ENCODE results near the gene SLC16A10. TPM values are rescaled to one million over a fixed set of nuclear protein-coding genes. Genes with fewer than 3 reads are reported as not detected.

Gene SLC16A10
- total RNA-seq, 2 donors from 2014 or later = 24.4 to 32.4 TPM

DNA sequence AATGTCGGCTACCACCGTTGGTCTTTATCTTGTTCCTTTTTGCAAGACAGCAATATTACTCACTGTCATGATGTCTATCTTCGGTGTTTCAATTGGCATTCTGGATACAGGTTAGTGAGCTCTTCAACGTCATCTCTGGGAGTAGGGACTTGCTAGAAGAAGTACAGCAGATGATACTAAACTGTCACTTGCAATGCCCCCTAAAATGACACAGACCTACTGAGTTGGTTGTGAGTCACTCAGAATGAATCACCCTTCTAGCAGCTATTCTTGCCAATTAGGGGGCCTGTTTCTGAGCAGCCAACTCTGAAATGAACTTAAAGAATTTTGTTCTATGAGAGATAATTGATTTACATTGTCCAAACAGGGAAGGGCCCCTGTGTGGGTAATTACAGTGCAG lies 176.5 kb downstream of the SLC16A10 start:
- Histone ChIP-seq H3K9me3 (no peaks in the 10 kb centered on the region), H3K4me1 (ENCODE audit: control insufficient read depth in 1 of 2, low read depth in 2 of 2) (peaks cover 10 to 17% of the 10 kb centered on the region in 2 donors), H3K27me3 (replicated peaks; ENCODE audit: insufficient read depth) (no peaks in the 10 kb centered on the region), H3K27ac (no peak overlapping the region), H3K36me3 (peaks cover 8% of the 10 kb centered on the region), H3K4me3 (no peak overlapping the region)
- TF ChIP-seq, protein P1, sequence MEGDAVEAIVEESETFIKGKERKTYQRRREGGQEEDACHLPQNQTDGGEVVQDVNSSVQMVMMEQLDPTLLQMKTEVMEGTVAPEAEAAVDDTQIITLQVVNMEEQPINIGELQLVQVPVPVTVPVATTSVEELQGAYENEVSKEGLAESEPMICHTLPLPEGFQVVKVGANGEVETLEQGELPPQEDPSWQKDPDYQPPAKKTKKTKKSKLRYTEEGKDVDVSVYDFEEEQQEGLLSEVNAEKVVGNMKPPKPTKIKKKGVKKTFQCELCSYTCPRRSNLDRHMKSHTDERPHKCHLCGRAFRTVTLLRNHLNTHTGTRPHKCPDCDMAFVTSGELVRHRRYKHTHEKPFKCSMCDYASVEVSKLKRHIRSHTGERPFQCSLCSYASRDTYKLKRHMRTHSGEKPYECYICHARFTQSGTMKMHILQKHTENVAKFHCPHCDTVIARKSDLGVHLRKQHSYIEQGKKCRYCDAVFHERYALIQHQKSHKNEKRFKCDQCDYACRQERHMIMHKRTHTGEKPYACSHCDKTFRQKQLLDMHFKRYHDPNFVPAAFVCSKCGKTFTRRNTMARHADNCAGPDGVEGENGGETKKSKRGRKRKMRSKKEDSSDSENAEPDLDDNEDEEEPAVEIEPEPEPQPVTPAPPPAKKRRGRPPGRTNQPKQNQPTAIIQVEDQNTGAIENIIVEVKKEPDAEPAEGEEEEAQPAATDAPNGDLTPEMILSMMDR (IDR thresholded peaks at IDR 0.05) = no peak
- ATAC-seq (ENCODE audit: insufficient number of reproducible peaks, low FRiP score, low read depth) = no peak
- no peak for DNase-seq (ENCODE audit: low spot score)

DNA sequence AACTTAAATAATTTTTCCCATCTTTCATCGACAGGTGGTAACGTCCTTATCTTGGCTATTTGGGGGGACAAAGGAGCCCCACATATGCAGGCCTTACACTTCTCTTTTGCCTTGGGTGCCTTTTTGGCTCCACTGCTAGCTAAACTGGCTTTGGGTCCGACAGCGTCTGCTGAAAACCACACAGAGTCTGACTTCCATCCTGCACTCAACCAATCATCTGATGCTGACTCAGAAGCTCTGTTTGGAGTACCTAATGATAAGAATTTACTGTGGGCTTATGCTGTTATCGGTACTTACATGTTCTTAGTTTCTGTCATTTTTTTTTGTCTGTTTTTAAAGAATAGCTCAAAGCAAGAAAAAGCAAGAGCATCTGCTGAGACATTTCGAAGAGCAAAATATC lies 178.5 kb downstream of the SLC16A10 start:
- ATAC-seq (ENCODE audit: insufficient number of reproducible peaks, low FRiP score, low read depth) = no peak
- Histone ChIP-seq H3K27ac (no peak overlapping the region), H3K27me3 (replicated peaks; ENCODE audit: insufficient read depth) (no peaks in the 10 kb centered on the region), H3K9me3 (no peaks in the 10 kb centered on the region), H3K36me3 (peaks cover 8% of the 10 kb centered on the region), H3K4me3 (no peak overlapping the region), H3K4me1 (ENCODE audit: control insufficient read depth in 1 of 2, low read depth in 2 of 2) (peaks cover 0 to 4% of the 10 kb centered on the region in 2 donors)
- DNase-seq (ENCODE audit: low spot score) = no peak
- TF ChIP-seq, protein P1 (IDR thresholded peaks at IDR 0.05) = no peak

DNA sequence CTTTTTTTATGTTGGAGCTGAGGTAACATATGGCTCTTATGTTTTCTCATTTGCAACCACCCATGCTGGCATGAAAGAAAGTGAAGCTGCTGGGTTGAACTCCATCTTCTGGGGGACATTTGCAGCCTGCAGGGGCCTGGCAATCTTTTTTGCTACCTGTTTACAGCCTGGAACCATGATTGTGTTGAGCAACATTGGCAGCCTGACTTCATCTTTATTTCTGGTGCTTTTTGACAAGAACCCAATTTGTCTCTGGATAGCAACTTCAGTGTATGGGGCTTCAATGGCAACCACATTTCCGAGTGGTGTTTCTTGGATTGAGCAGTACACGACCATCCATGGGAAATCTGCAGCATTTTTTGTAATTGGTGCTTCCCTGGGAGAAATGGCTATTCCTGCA lies 179.0 kb downstream of the SLC16A10 start:
- TF ChIP-seq, protein P1 (IDR thresholded peaks at IDR 0.05) = no peak
- H3K36me3 ChIP-seq = peaks cover 8% of the 10 kb centered on the region
- no peaks in the 10 kb centered on the region for H3K9me3 ChIP-seq
- H3K27ac ChIP-seq = no peak overlapping the region
- H3K4me3 ChIP-seq = no peak overlapping the region
- H3K27me3 ChIP-seq (replicated peaks; ENCODE audit: insufficient read depth) = no peaks in the 10 kb centered on the region
- ATAC-seq (ENCODE audit: insufficient number of reproducible peaks, low FRiP score, low read depth) = no peak
- peaks cover 0 to under 1% of the 10 kb centered on the region in 2 donors for H3K4me1 ChIP-seq (ENCODE audit: control insufficient read depth in 1 of 2, low read depth in 2 of 2)
- no peak for DNase-seq (ENCODE audit: low spot score)

DNA sequence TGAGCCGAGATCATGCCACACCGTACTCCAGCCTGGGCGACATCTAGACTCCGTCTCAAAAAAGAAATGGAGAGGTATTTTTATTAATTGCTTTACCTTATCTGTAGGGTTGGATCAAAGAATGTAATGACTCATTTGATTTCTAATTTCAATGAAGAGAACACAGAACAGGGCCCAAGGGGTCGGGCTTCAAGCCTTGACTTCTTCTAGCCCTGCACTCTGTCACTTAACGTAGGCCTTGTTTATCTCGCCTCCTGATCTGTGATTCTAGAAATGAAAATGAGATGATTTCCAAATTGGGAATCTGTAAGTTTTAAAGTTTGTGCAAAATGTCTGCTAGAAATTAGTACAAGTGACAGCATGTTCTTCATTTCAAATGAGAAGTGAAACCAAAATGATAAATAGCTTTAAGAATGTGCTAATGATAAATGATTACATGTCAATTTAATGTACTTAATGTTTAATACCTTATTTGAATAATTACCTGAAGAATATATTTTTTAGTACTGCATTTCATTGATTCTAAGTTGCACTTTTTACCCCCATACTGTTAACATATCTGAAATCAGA lies 180.5 kb downstream of the SLC16A10 start:
- no peak for ATAC-seq (ENCODE audit: insufficient number of reproducible peaks, low FRiP score, low read depth)
- Histone ChIP-seq H3K9me3 (no peaks in the 10 kb centered on the region), H3K27ac (no peak overlapping the region), H3K4me1 (ENCODE audit: control insufficient read depth in 1 of 2, low read depth in 2 of 2) (no peaks in the 10 kb centered on the region), H3K36me3 (peaks cover 8% of the 10 kb centered on the region), H3K27me3 (replicated peaks; ENCODE audit: insufficient read depth) (no peaks in the 10 kb centered on the region), H3K4me3 (no peak overlapping the region)
- no peak for DNase-seq (ENCODE audit: low spot score)
- TF ChIP-seq, protein P1 (IDR thresholded peaks at IDR 0.05) = no peak

DNA sequence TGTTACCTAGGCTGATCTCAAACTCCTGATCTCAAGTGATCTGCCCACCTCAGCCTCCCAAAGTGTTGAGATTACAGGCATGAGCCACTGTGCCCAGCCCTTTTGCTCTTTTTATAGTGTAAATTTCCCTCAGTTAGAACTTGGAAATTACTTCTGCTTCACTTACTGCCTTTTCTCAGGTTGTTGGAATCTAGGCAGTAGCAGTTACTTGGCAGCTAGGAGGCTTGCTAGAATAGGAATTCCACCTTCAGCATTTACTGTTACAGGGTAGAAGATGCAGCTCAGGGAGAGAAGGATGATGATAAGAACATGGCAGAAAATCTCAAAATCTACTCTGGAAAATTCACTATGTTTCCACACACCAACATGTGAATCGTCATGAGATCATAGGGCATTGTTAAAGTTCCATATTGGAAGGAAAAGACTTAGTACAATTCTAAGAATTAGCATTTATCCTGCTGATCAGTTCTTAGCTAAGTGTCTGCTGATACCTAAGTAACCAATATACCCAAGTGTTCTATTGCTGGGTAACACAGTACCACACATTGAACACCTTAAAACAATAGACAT lies 182.2 kb downstream of the SLC16A10 start:
- Histone ChIP-seq H3K27ac (no peak overlapping the region), H3K36me3 (peaks cover 18% of the 10 kb centered on the region), H3K4me3 (no peak overlapping the region), H3K27me3 (replicated peaks; ENCODE audit: insufficient read depth) (no peaks in the 10 kb centered on the region), H3K4me1 (ENCODE audit: control insufficient read depth in 1 of 2, low read depth in 2 of 2) (no peaks in the 10 kb centered on the region), H3K9me3 (peaks cover 9% of the 10 kb centered on the region)
- no peak for ATAC-seq (ENCODE audit: insufficient number of reproducible peaks, low FRiP score, low read depth)
- TF ChIP-seq, protein P1 (IDR thresholded peaks at IDR 0.05) = no peak
- no peak for DNase-seq (ENCODE audit: low spot score)

Data from thoracic aorta (tissue), 2 donors.